Stimulated activated CD4-positive, alpha-beta T cell treated with anti-CD3 and anti-CD28 coated beads, Interleukin-12 subunit alpha, Interleukin-12 subunit beta, amount 100 ng/mL, for 24 hours (primary cell): ENCODE results near the gene VPS41.
A peak's percentile ranks its signal among the peaks of the same experiment; 100 is the strongest.

Experiments used
- DNase-seq, 2 experiments: peaks; one replicate each; pipeline ENCODE4 v3.0.0-alpha.2; 2020; ENCODE audit warnings: low read depth in 2 of 2

VPS41 gene

GRCh38 chr7:38813768-38814167 is 95.2 kb downstream of the VPS41 start:
- DNase-seq = no peak

GRCh38 chr7:38806912-38807311 is 102.1 kb downstream of the VPS41 start:
- no peak for DNase-seq

GRCh38 chr7:38801786-38802185 is 107.2 kb downstream of the VPS41 start:
- no peak for DNase-seq

- no peak for DNase-seq
Observed at GRCh38 chr7:38798552-38799267, 110.3 kb downstream of the VPS41 start.

GRCh38 chr7:38796626-38797501 is 112.1 kb downstream of the VPS41 start:
- peak in 1 of 2 experiments; percentile 23 for DNase-seq

DNA sequence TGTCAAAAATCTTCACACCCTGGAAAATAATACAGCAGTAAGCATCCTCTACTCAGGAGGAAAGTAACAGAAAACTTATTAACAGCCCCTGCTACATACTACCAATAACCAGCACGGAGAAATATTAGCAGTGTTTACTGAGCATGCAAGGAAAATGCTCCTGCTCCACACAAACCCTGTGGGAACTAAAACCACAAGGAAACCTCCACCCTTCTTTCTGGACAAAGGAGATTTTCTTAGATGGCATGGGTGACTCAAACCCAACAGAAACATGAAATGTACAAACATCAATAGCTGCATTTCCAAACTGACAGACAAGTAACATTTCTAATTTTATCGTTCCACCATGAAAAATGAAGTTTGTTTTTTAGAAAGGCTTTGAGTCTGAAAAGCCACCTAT is 113.4 kb downstream of the VPS41 start:
- no peak for DNase-seq

- DNase-seq = no peak
Observed at GRCh38 chr7:38781991-38782390, 127.0 kb downstream of the VPS41 start.

DNA sequence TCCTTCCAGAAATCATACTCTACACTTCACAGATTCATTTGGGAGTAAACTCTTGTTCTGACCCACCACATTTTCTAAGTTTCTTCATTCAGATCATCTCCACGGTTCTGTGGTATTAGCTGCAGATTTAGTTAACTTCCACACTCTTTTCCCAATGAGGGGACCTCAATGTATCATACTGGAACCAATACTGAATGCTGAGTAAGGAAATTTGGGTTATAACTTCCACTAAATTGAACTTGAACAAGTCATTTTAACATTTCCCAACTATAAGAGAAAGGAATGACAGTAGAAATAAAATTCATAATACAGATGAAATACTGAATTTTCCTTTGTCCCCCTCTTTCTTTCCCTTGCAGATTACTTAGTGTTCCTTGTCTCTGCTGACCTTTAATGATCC is 131.4 kb downstream of the VPS41 start:
- DNase-seq = no peak

GRCh38 chr7:38775506-38776175 is 133.3 kb downstream of the VPS41 start:
- DNase-seq = no peak

DNA sequence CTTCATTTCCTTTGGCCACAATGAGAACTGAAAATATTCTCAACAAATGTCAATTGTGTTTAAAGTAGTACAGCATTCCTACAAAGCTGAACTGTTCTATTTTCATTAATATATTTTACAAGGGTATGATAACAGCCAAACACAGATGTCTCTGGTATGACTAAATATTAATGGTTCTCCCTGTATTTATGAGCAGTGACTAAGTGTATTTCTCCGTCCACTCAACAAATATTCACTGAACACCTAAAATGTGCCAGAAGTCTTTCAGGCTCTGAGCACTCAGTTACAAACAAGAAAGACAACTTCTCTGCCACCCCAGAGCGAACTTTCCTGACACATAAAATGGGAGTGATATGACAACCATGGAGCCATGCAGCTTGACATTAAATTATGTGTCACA is 135.6 kb downstream of the VPS41 start:
- DNase-seq = no peak

DNA sequence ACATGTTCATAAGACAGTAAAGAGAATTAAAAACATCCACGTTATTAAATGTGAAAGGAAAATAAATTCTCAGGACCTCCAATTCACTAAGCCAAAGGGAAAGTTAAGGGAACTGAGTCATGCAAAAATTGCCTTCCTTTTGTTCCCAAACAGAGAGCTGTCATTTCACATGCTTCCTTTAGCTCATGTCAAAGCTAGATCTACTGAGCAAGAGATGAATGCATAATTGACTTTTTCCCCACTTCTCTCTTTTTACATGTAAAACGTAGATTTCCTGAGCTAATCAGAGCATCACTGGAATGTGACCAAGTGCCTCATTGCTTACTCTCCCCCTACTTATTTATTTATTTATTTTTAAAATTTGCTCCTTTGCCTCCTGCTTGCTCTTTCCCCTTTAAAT is 148.8 kb downstream of the VPS41 start:
- DNase-seq = no peak

- no peak for DNase-seq
Observed at GRCh38 chr7:38759028-38759427, 150.0 kb downstream of the VPS41 start.

DNA sequence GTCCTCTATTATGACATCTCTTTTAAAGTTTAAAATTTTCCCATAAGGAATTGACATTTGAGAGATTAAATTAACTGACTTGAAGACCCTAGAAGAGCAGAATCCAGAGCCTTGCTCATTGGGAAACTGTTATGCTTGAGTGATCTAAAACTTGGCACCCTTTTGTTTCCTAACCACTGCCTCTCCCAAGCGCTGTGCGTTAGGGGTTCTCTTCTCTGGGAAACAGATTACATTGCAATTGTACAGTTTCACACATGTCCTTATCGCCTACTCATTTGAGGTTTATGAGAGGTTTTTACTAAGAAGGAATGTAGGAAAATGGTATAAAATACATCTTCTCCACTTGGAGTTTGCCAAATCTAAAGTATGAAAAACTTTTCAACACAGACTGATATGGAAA is 151.1 kb downstream of the VPS41 start:
- DNase-seq = no peak

DNA sequence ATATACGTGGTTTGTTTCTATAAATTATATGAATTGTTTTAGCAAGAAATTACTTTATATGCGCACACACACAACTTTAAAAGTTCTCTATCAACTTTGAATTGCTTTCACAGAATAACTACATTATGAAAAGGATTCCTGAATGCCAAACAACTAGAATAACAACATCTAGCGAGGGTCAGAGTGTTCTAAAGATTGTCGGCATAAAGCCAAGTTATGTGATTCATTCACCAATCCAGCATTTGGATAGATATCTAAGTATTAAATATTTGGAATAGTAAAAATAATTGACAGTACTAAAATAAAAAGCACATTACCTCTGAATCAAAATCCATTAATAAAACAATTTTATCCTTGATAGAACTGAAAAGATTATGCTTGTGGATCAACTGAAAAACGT is 152.5 kb downstream of the VPS41 start:
- no peak for DNase-seq

DNA sequence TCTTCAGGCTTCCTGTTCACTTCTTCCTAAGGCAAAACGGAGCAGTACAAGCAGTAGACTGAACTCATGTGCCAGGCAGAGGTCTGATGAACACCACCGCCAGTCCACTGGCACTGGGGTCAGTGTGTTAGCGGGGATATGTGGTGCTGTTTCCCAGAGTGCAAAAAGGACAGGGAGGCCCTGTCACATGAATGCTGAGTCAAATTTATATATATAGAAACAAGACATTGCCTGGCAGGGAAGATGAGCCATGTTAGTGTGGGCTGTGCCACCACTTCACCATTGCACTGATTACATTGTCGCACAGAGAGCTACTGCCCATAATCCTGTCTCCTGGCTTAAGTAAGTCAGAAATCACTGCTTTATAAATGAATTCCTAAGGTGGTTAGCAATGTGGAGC is 155.6 kb downstream of the VPS41 start:
- DNase-seq = no peak

DNA sequence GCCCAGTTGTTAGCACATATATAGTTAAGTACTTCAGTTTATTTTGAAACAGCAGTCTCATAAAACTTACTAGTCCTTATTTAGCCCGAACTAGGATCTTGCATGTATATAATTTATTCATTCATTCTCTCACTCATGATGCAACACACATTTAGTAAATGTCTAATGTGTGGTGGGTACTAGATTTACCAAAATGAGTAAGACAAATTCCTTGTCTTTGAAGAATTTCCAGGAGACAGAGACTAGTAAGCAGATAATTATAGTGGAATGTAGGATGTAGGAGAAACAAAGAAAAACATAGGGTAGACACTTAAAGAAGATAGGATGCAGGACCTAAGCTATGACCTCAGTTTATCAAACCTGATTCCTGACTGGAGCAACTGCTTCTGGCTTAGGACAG is 157.6 kb downstream of the VPS41 start:
- no peak for DNase-seq

DNA sequence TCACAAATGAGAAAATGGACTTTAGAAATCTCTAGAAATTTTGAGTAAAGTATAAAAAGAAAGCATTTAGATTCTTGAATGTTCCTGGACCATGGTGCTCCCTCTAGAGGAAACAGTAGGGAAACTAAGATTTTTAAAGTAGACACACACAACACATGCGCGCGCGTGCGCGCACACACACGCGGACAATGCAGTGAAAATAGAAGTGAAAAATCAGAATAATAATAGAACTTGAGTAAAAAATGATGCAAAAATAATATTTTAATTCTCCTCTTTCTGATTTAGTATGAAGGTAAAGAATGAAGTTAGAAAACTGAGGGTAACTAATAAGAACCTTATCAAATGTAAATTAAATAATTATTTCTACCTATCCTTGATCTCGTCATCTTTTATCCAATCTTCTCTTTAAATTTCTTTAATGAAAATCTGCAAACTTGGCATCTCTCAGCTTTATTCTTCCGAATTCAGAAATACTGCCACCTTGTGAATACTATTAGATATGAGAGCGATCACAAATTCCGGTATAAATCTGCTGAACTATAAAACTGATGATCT is 160.9 kb downstream of the VPS41 start:
- DNase-seq = no peak

GRCh38 chr7:38746438-38746837 is 162.6 kb downstream of the VPS41 start:
- no peak for DNase-seq

DNA sequence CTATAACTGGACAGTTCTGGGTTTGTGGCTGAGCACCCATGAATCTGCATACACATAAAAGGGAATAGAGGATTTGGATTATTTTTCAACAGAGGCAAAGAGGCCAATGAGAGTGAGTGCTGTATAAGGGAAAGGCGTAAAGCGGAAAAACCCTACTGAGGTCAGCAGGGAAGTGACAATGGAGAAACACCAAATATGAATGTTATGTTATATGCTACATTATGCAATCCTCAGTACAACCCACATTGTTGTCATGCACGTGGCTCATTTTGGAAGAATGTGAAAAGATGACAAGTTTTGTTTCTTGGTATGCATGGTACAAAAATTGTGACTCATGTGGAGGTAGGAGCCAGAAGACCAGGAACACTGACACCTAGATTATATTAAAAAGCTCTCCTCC is 164.2 kb downstream of the VPS41 start:
- DNase-seq = no peak

DNA sequence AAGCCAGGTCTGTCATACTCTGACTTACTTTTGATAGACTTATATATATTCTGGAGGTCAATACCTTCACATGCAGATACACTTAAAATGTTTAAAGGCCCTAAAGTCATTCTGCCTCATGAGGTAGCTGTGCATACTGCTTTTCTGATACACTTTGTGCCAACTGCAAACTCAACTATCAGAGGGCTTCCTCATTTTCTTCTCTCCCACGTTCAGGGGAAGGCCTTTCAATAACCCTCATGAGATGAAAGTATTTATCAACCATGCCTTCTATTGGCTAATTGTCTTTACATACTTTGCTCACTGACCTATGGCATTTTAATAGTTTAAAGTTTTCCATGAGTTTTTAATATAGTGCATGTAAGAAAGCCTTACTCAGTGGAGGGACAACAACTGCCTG is 165.1 kb downstream of the VPS41 start:
- DNase-seq = no peak

DNA sequence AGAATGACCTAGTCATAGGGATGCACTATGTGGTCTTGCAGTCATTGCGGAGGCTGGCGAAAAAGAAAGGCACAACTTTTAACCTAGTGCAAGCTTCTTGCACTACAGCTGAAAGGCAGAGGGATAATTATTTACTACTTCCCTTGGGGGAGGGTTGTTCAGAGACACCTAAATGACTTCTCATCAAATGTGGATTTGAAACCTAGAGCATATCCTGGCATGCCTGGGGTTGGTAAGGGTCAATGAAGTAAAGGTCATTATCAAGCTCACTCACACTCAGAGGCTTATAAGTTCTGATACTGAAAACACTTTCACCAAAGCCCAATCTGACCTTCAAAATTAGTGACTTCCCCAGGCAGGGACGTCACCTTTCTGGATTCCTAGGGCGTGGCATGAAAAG is 168.9 kb downstream of the VPS41 start:
- no peak for DNase-seq

GRCh38 chr7:38736138-38736537 is 172.9 kb downstream of the VPS41 start:
- no peak for DNase-seq
